Upper lobe of left lung (tissue), 4 donors: ENCODE measurements around the gene PRM3.

Experiments used
- CTCF ChIP-seq, 6 experiments: fragments of 450-650 bp in 4 of 6; fragments of 200-600 bp in 2 of 6; sonication (generic) in 2 of 6; IDR thresholded peaks; one replicate each; pipeline ENCODE4 v1.5.1; 2016 to 2019; ENCODE audit warnings: antibody characterized with exemption in 6 of 6
- EP300 ChIP-seq, 4 donors: sonication (generic); formaldehyde crosslinking; IDR thresholded peaks; one replicate each; pipeline ENCODE4 v1.5.1; 2017; ENCODE audit warnings: antibody characterized with exemption in 4 of 4, control low read depth in 2 of 4
- POLR2A ChIP-seq, 4 donors: fragments of 450-650 bp; IDR thresholded peaks; one replicate each; pipeline ENCODE4 v1.5.1; 2016 to 2017; ENCODE audit warnings: antibody characterized with exemption in 4 of 4, mild to moderate bottlenecking in 2 of 4
- POLR2AphosphoS5 ChIP-seq, 2 donors: sonication (generic); formaldehyde crosslinking; IDR thresholded peaks; one replicate each; pipeline ENCODE4 v1.5.1; 2017; ENCODE audit warnings: antibody characterized with exemption in 2 of 2

DNA sequence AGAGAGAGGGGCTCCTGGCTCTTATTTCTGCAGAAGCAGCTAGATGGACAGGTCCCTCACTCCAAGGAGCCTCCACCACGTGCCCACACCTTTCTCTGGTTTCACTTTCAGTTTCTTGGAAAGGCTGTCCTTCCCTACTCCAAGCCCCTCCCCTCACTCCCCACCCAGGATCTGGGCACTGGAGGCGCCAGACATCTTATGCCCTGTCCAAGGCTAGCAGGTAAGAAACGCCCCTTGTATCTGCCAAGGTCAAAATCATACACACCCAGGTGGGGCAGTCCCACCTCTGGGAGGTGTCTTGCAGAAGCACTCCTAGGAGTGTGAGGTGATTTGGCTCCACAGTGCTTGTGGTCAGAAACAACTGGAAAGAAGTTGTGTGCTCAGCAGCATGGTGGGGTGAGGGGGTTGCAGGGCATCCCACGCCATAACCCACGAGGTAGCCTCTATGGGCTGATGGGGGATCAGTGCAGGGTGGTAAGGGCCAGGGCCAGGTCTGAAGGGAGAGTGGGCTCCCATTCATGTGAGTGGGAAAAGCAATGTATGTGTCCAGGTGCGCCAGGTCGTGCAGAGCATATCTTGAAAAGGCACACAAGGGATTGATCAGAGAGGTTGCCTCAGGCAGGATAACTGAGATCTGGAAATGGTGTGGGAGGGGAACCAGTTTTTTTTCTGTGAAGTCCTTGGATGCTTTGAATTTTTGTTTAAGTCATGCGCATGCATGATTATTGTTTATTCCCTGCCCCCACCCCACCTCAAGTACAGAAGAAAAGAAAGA lies 39.5 kb upstream of the PRM3 start:
- TF ChIP-seq CTCF (IDR thresholded peaks at IDR 0.05) = no peak
- no peak for TF ChIP-seq EP300 (IDR thresholded peaks at IDR 0.05)
- TF ChIP-seq POLR2A (IDR thresholded peaks at IDR 0.05) = no peak
- no peak for TF ChIP-seq POLR2AphosphoS5 (IDR thresholded peaks at IDR 0.05)
